Ovary (tissue), 9 donors: ENCODE data around the gene RCAN3. TPM values are rescaled to one million over a fixed set of nuclear protein-coding genes. Genes with fewer than 3 reads are reported as not detected.
"Not testable (repeated sequence)": the region's sequence is repeated elsewhere in the genome, so short reads cannot be mapped to it uniquely, and the experiment has no call there.

Experiments
- DNase-seq, 5 donors: peaks; one replicate each; pipeline ENCODE4 v3.0.0-alpha.2; 2019 to 2020
- H3K27ac ChIP-seq, 2 donors: fragments of 200-600 bp; one replicate each; pipeline versions ENCODE4 v1.5.1 to v1.8.0; 2019 to 2022
- H3K27me3 ChIP-seq: fragments of 200-600 bp; one replicate; pipeline ENCODE4 v1.8.0; 2022
- H3K36me3 ChIP-seq: fragments of 200-600 bp; sonication (generic); one replicate; pipeline ENCODE4 v1.5.1; 2019
- H3K4me1 ChIP-seq: one replicate; pipeline ENCODE4 v1.8.1; 2013; ENCODE audit warnings: mild to moderate bottlenecking, moderate library complexity; ENCODE audit not compliant: insufficient read depth
- H3K4me3 ChIP-seq: fragments of 200-600 bp; sonication (generic); one replicate; pipeline ENCODE4 v1.5.1; 2017
- H3K9me3 ChIP-seq, 2 donors: fragments of 200-600 bp in 1 of 2; sonication (generic) in 1 of 2; one replicate each; pipeline versions ENCODE4 v1.5.1 to v1.8.1; 2013 to 2019; ENCODE audit warnings: mild to moderate bottlenecking in 1 of 2, moderate library complexity in 1 of 2
- CTCF ChIP-seq, 3 donors: fragments of 450-650 bp in 2 of 3; fragments of 200-600 bp in 1 of 3; IDR thresholded peaks; one replicate each; pipeline versions ENCODE4 v1.5.1 to v1.8.0; 2016 to 2022; ENCODE audit warnings: antibody characterized with exemption in 3 of 3, mild to moderate bottlenecking in 1 of 3
- EP300 ChIP-seq: sonication (generic); formaldehyde crosslinking; IDR thresholded peaks from one replicate; pipeline ENCODE4 v1.6.1; 2017; ENCODE audit warnings: antibody characterized with exemption
- POLR2A ChIP-seq: fragments of 450-650 bp; IDR thresholded peaks from one replicate; pipeline ENCODE4 v1.6.1; 2017; ENCODE audit warnings: antibody characterized with exemption, mild to moderate bottlenecking, moderate library complexity
- WGBS, 3 donors: extraction: QIAGEN DNeasy Blood & Tissue Kit in 1 of 3; methylation state at CpG; one replicate each; pipeline versions ENCODE4 v1.1.5 to v1.1.7; 2013 to 2017; 5-methylcytosine and 5-hydroxymethylcytosine counted together
- intact Hi-C, 4 donors: fragments of 100-400 bp; cut with DNase I; formaldehyde crosslinking; loops; one replicate each; pipeline versions ENCODE4 v1.11.0 to v1.15.1; 2022 to 2023
- polyA plus RNA-seq, 2 donors: library from polyadenylated mRNA; stranded (reverse); fragments of 200-250 nt in 1 of 2; fragments of 350-450 nt in 1 of 2; fragmentation: Illumina TruSeq in 1 of 2; extraction: RNeasy Lipid Tissue Mini Kit (QIAGEN cat#74804) in 1 of 2; gene quantifications; one replicate each; pipeline ENCODE4 v1.2.3, GENCODE V29; 2013 to 2014
- total RNA-seq, 7 donors: library from RNA; depleted of rRNA in 2 of 7; stranded (reverse); fragments of >200 nt in 2 of 7; fragmentation: NEBNext Ultra II Directional in 3 of 7; extraction: Animal tissue kit (Norgen Biotek cat#: 25700) in 3 of 7; gene quantifications; one replicate each; pipeline versions ENCODE4 v1.1.0 to v1.2.4, GENCODE V29; 2016 to 2023
- donor health status: DM: no; HTN: no; CAD: no; lungs with moderate emphysema.
- donor health status: DM: no; HTN: no; CAD: no.
- donor health status: Bipolar disorder and iron deficiency.
- donor health status: DM: yes; HTN: yes; CAD: no.
- donor health status: DM: no; HTN: no; CAD: no.
- donor health status: DM: yes; HTN: yes; CAD: no.

The RCAN3 gene
- total and polyA plus RNA-seq, 9 donors, result 0.25 to 12.4 (median 2.1) TPM

- H3K9me3 ChIP-seq, result peaks cover 0 to 10% of the 10 kb centered on the region in 2 donors
- H3K4me1 ChIP-seq, result no peaks in the 10 kb centered on the region
- no peak overlapping the region for H3K4me3 ChIP-seq
- no peak for DNase-seq
- intact Hi-C loops, result no loop called here
- H3K27ac ChIP-seq, result no peak overlapping the region
- no peaks in the 10 kb centered on the region for H3K27me3 ChIP-seq
- 70 to 82% (median 70%) methylated on average over 7 of the region's 7 CpGs for WGBS, 3 donors
- no peaks in the 10 kb centered on the region for H3K36me3 ChIP-seq
- TF ChIP-seq CTCF (IDR thresholded peaks at IDR 0.05), result no peak
- no peak for TF ChIP-seq POLR2A
These were observed 16.1 kb upstream of the RCAN3 start for GRCh38 chr1:24486331-24487065.

GRCh38 chr1:24487455-24487854 lies 15.2 kb upstream of the RCAN3 start:
- no peak overlapping the region for H3K4me3 ChIP-seq
- no peak for DNase-seq
- H3K9me3 ChIP-seq, result peaks cover 0 to 10% of the 10 kb centered on the region in 2 donors
- no peak overlapping the region for H3K27ac ChIP-seq
- 88 to 92% (median 92%) methylated on average over 9 of the region's 9 CpGs for WGBS, 3 donors
- intact Hi-C loops, result no loop called here
- no peak for TF ChIP-seq CTCF (IDR thresholded peaks at IDR 0.05)
- no peak for TF ChIP-seq POLR2A
- TF ChIP-seq EP300, result no peak
- no peaks in the 10 kb centered on the region for H3K27me3 ChIP-seq
- H3K36me3 ChIP-seq, result no peaks in the 10 kb centered on the region
- H3K4me1 ChIP-seq, result no peaks in the 10 kb centered on the region

GRCh38 chr1:24488159-24488558 lies 14.5 kb upstream of the RCAN3 start:
- WGBS, 3 donors, result 88 to 90% (median 88%) methylated on average over 7 of the region's 7 CpGs
- H3K4me3 ChIP-seq, H3K27me3 ChIP-seq, intact Hi-C loops, H3K36me3 ChIP-seq, H3K4me1 ChIP-seq, H3K27ac ChIP-seq, DNase-seq, H3K9me3 ChIP-seq: not testable (repeated sequence)

- intact Hi-C loops, result no loop called here
These were observed 13.0 kb upstream of the RCAN3 start for GRCh38 chr1:24489674-24490073.

More at GRCh38 chr1:24489674-24490073, 13.0 kb upstream of the RCAN3 start:
- no peaks in the 10 kb centered on the region for H3K27me3 ChIP-seq
- TF ChIP-seq CTCF (IDR thresholded peaks at IDR 0.05) (no peak), EP300 (no peak), POLR2A (no peak)
- no peaks in the 10 kb centered on the region for H3K36me3 ChIP-seq
- no peak for DNase-seq
- H3K4me3 ChIP-seq, result no peak overlapping the region
- no peak overlapping the region for H3K27ac ChIP-seq
- 93 to 95% (median 94%) methylated on average over 13 of the region's 13 CpGs for WGBS, 3 donors
- H3K4me1 ChIP-seq, result no peaks in the 10 kb centered on the region
- peaks cover 0 to 10% of the 10 kb centered on the region in 2 donors for H3K9me3 ChIP-seq
